Measurements from ENCODE around the gene GCNT2.

Gene GCNT2

GRCh38 chr6:10547809-10548208, 26.7 kb downstream of the GCNT2 start:
- no peak for DNase-seq (ENCODE audit: low read depth)
- no peak overlapping the region for H3K4me3 ChIP-seq (ENCODE audit: low read length)
- TF ChIP-seq CTCF (conservative IDR thresholded peaks at IDR 0.05; ENCODE audit: low read depth, low read length): no peak

- H3K4me3 ChIP-seq (ENCODE audit: low read length): no peak overlapping the region
- no peak for DNase-seq (ENCODE audit: low read depth)
- no peak for TF ChIP-seq CTCF (conservative IDR thresholded peaks at IDR 0.05; ENCODE audit: low read depth, low read length)
Measured at GRCh38 chr6:10550764-10551163, 29.6 kb downstream of the GCNT2 start.

- no peak overlapping the region for H3K4me3 ChIP-seq (ENCODE audit: low read length)
- no peak for TF ChIP-seq CTCF (conservative IDR thresholded peaks at IDR 0.05; ENCODE audit: low read depth, low read length)
- no peak for DNase-seq (ENCODE audit: low read depth)
Measured at GRCh38 chr6:10552270-10552810, 31.2 kb downstream of the GCNT2 start.

- H3K4me3 ChIP-seq (ENCODE audit: low read length): no peak overlapping the region
- no peak for TF ChIP-seq CTCF (conservative IDR thresholded peaks at IDR 0.05; ENCODE audit: low read depth, low read length)
- no peak for DNase-seq (ENCODE audit: low read depth)
Measured at GRCh38 chr6:10553871-10554270, 32.7 kb downstream of the GCNT2 start.

GRCh38 chr6:10554826-10555225, 33.7 kb downstream of the GCNT2 start:
- no peak for DNase-seq (ENCODE audit: low read depth)
- TF ChIP-seq CTCF (conservative IDR thresholded peaks at IDR 0.05; ENCODE audit: low read depth, low read length): no peak
- H3K4me3 ChIP-seq (ENCODE audit: low read length): no peak overlapping the region

GRCh38 chr6:10555625-10556309, 34.6 kb downstream of the GCNT2 start:
- peak overlapping the region; percentile 32 for H3K4me3 ChIP-seq (ENCODE audit: low read length)
- no peak for TF ChIP-seq CTCF (conservative IDR thresholded peaks at IDR 0.05; ENCODE audit: low read depth, low read length)
- DNase-seq (ENCODE audit: low read depth): peak; percentile 40

GRCh38 chr6:10556589-10556988, 35.4 kb downstream of the GCNT2 start:
- TF ChIP-seq CTCF (conservative IDR thresholded peaks at IDR 0.05; ENCODE audit: low read depth, low read length): no peak
- no peak for DNase-seq (ENCODE audit: low read depth)
- H3K4me3 ChIP-seq (ENCODE audit: low read length): no peak overlapping the region
